Posterior cingulate gyrus (tissue), 11 donors: Measurements from ENCODE around the gene TRIM14.
"Not testable (repeated sequence)": the region's sequence is repeated elsewhere in the genome, so short reads cannot be mapped to it uniquely, and the experiment has no call there.

Experiments
- DNase-seq, 10 donors: peaks; one replicate each; pipeline versions ENCODE4 v3.0.0 to v3.0.0-alpha.2; 2020 to 2021; ENCODE audit warnings: mixed read lengths in 3 of 10
- intact Hi-C: fragments of 100-400 bp; cut with DNase I; formaldehyde crosslinking; loops from one replicate; pipeline ENCODE4 v1.15.1; 2023

The TRIM14 gene

DNA sequence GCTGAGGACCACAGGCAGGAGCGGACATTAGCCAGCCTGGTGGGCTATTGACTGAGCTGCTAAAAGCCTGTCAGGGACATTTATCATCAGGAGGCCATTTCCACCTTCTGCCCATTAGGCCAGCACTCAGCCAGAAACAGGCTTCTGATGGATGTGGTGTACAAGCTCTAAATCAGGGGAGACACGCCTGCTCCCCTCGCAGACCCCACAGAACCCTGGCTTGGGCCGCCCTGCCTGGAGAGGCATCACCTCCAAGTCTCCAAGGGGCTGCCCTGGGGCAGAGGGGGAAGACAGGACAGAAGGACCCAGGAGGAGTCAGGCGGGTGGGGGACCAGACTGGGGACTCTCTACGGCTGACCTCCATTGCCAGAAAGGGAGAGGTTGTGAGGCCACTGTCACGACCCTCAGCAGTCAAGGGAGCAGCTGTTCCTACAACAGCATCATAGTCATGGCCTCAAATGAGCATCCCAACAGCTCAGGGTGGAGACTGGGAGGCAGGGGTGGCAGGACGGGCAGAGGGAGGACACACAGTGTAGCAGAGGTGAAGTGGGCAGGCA lies 24.0 kb upstream of the TRIM14 start:
- intact Hi-C loops: no loop called here
- DNase-seq: peak in 2 of 10 donors; percentile 55 to 70

DNA sequence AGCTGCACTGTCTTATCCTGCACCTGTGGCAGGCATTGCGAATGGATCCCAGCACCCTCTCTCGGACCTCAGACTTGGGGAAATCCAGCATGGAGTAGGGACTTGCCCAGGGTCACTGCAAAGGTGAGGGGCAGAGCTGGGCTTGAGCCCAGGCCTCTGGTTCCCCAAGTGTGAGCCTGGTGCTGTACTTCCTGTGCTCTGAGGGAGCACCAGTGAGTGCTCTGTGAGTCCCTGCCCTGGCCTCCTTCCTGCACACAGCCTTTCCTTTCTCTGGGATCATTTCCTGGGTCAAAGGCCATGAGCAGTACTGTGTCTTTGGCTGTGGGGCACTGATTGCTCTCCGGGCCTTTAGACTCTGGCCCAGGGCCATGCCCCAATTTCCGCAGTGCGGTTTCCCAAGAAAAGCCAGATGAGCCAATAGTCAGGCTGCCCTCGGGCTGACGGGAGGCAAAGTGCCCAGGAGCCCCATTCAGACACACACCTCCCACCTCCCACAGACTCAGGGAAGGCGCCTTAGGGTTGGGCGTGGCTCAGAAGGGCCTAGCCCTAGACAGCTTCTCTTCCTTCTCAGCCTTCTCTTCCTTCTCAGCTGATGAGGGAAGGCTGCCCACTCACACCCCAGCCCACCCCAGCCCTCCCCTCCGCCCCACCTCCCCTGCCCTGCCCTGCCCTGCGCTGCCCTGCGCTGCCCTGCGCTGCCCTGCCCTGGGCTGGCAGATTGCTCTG lies 23.3 kb upstream of the TRIM14 start:
- intact Hi-C loops: no loop called here
- peak in 3 of 10 donors; percentile 29 to 87 (median 81) for DNase-seq

- intact Hi-C loops: no loop called here
- peak in 1 of 10 donors; percentile 35 for DNase-seq
These were observed 21.5 kb upstream of the TRIM14 start for GRCh38 chr9:98140503-98140902.

DNA sequence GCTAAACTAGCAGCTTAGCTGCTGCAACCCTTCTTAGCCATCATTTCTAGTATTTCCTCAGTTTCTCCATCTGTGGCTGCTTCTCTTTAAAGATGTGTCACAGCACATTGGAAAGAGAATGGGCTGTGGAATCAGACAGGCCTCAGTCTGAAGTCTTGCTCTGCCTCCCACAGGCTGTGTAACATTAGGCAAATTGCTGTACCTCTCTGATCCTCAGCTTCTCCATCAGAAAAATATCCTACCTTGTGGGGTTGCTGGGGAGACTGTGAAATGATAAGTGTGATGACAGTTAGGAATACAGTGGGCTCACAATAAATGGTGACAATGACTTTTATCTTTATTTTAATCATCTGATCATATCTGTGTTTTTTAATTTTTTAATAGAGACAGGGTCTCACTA lies 17.5 kb upstream of the TRIM14 start:
- intact Hi-C loops: no loop called here
- DNase-seq: no peak

DNA sequence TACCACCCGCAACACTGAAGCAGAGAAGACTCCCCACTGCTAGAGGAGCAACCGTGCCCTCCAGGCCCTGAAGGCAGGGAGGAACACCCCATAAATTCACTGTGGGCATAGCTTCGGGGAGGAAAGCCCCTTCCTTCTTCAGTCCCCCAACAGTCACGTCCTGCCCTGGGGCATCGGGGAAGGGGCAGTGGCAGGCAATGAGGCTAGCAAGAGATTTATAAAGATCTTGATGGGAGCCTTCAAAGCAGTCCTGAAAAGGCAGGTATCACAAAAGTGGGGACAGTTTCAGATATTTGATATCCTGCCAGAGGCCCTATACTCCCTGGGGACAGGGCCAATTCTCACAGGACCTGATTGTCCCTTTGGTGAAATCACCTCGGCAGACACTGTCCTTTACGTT lies 16.9 kb upstream of the TRIM14 start:
- DNase-seq: peak in 1 of 10 donors; percentile 62
- intact Hi-C loops: no loop called here

DNA sequence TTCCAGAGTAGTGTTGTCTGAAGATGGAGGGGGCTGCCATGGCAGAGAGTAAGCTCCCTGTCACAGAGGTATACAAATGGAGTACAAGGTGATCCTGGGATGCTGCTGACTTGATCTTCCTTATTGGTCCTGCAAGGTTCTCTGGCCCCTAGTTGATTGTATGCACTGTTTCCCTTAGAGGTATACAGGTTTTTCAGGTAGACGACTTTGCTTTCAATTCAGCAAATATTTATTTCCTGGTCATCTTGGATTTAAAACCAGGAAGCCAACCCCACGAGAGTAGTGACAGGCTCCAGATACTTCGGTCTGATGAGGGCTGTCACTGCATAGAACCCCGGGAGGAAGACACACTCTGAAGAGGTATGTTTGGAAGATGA lies 16.5 kb upstream of the TRIM14 start:
- no peak for DNase-seq
- intact Hi-C loops: no loop called here

- intact Hi-C loops: no loop called here
- DNase-seq: peak in 1 of 10 donors; percentile 67
These were observed 15.9 kb upstream of the TRIM14 start for GRCh38 chr9:98134702-98135557.

- peak in 1 of 10 donors; percentile 57 for DNase-seq
These were observed 14.0 kb upstream of the TRIM14 start for GRCh38 chr9:98132806-98133631.

GRCh38 chr9:98132158-98132557 lies 13.1 kb upstream of the TRIM14 start:
- no peak for DNase-seq
- intact Hi-C loops: no loop called here

More at GRCh38 chr9:98132806-98133631, 14.0 kb upstream of the TRIM14 start:
- intact Hi-C loops: no loop called here

- DNase-seq: no peak
- intact Hi-C loops: no loop called here
These were observed 11.7 kb upstream of the TRIM14 start for GRCh38 chr9:98130576-98131228.

- peak in 1 of 10 donors; percentile 33 for DNase-seq
- intact Hi-C loops: not testable (repeated sequence)
These were observed 11.0 kb upstream of the TRIM14 start for GRCh38 chr9:98130060-98130459.

GRCh38 chr9:98129451-98129881 lies 10.4 kb upstream of the TRIM14 start:
- peak in 2 of 10 donors; percentile 38 to 79 for DNase-seq
- intact Hi-C loops: no loop called here

- intact Hi-C loops: no loop called here
- peak in 2 of 10 donors; percentile 54 to 74 for DNase-seq
These were observed 9.3 kb upstream of the TRIM14 start for GRCh38 chr9:98128316-98128715.

- peak in 1 of 10 donors; percentile 59 for DNase-seq
- intact Hi-C loops: no loop called here
These were observed 8.2 kb upstream of the TRIM14 start for GRCh38 chr9:98127226-98127625.

- peak in 1 of 10 donors; percentile 53 for DNase-seq
- intact Hi-C loops: no loop called here
These were observed 5.8 kb upstream of the TRIM14 start for GRCh38 chr9:98124637-98125426.

DNA sequence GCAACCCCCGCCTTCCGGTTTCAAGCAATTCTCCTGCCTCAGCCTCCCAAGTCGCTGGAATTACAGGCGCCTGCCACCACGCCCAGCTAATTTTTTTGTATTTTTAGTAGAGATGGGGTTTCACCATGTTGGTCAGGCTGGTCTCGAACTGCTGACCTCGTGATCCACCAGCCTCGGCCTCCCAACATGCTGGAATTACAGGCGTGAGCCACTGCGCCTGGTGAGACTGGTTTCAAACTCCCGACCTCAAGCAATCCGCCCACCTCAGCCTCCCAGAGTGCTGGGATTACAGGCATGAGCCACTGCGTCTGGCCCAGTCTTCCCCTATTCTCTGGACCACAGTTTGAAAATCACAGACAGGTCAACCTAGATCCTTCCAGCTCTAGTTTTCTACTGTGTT lies 5.1 kb upstream of the TRIM14 start:
- DNase-seq: peak in 1 of 10 donors; percentile 24
- intact Hi-C loops: not testable (repeated sequence)

GRCh38 chr9:98121058-98121457 lies 2.0 kb upstream of the TRIM14 start:
- intact Hi-C loops: no loop called here
- DNase-seq: peak in 1 of 10 donors; percentile 16

- intact Hi-C loops: no loop called here
- peak in 1 of 10 donors; percentile 35 for DNase-seq
These were observed 1.5 kb upstream of the TRIM14 start for GRCh38 chr9:98120476-98120875.
